NCI-H2171 treated with DMSO at 0.1 percent for 48 hours (cell line): ENCODE measurements around the gene VIL1.

Experiments
- DNase-seq: peaks from one replicate; lab custom pipeline; 2025; lab: John Stamatoyannopoulos, UW

VIL1 gene

GRCh38 chr2:218444692-218445357, 25.9 kb downstream of the VIL1 start:
- DNase-seq = no peak

- DNase-seq = no peak
Measured at GRCh38 chr2:218445602-218446001, 26.7 kb downstream of the VIL1 start.

GRCh38 chr2:218446547-218446946, 27.6 kb downstream of the VIL1 start:
- DNase-seq = no peak

- DNase-seq = no peak
Measured at GRCh38 chr2:218447072-218447471, 28.1 kb downstream of the VIL1 start.

GRCh38 chr2:218448934-218449333, 30.0 kb downstream of the VIL1 start:
- no peak for DNase-seq

GRCh38 chr2:218452079-218452478, 33.2 kb downstream of the VIL1 start:
- DNase-seq = no peak

- DNase-seq = no peak
Measured at GRCh38 chr2:218456849-218457248, 37.9 kb downstream of the VIL1 start.

GRCh38 chr2:218458598-218458997, 39.7 kb downstream of the VIL1 start:
- no peak for DNase-seq

- peak; percentile 14 for DNase-seq
Measured at GRCh38 chr2:218465987-218466633, 47.2 kb downstream of the VIL1 start.

GRCh38 chr2:218470448-218470847, 51.5 kb downstream of the VIL1 start:
- DNase-seq = no peak

- no peak for DNase-seq
Measured at GRCh38 chr2:218471036-218471435, 52.1 kb downstream of the VIL1 start.

- no peak for DNase-seq
Measured at GRCh38 chr2:218471982-218472381, 53.1 kb downstream of the VIL1 start.

- no peak for DNase-seq
Measured at GRCh38 chr2:218472988-218473387, 54.1 kb downstream of the VIL1 start.

- no peak for DNase-seq
Measured at GRCh38 chr2:218474527-218474926, 55.6 kb downstream of the VIL1 start.

- DNase-seq = no peak
Measured at GRCh38 chr2:218476676-218477075, 57.8 kb downstream of the VIL1 start.

GRCh38 chr2:218477247-218477646, 58.3 kb downstream of the VIL1 start:
- DNase-seq = no peak

- DNase-seq = no peak
Measured at GRCh38 chr2:218478544-218478943, 59.6 kb downstream of the VIL1 start.

- DNase-seq = no peak
Measured at GRCh38 chr2:218479595-218479994, 60.7 kb downstream of the VIL1 start.

GRCh38 chr2:218482651-218483050, 63.7 kb downstream of the VIL1 start:
- DNase-seq = no peak

- peak; percentile 95 for DNase-seq
Measured at GRCh38 chr2:218485986-218486667, 67.2 kb downstream of the VIL1 start.

- DNase-seq = no peak
Measured at GRCh38 chr2:218500501-218501060, 81.7 kb downstream of the VIL1 start.

- no peak for DNase-seq
Measured at GRCh38 chr2:218501665-218502064, 82.7 kb downstream of the VIL1 start.
